K562 (cell line): Measurements from ENCODE around the gene KPTN.

Source experiments
- BCL6 ChIP-seq: fragments of 250-450 bp; sonication (Bioruptor Pico); IDR thresholded peaks from 2 replicates; pipeline ENCODE4 v1.4.0; 2020
- CHD1 ChIP-seq: fragments of 200-600 bp; sonication (generic); IDR thresholded peaks from one replicate; pipeline ENCODE4 v1.6.1; 2012; ENCODE audit warnings: mild to moderate bottlenecking, moderate library complexity, low read length, inconsistent platforms
- GTF3C2 ChIP-seq: IDR thresholded peaks from 3 replicates; pipeline ENCODE4 v1.6.1; 2011; ENCODE audit warnings: borderline replicate concordance, mild to moderate bottlenecking, moderate library complexity; ENCODE audit not compliant: insufficient read length; ENCODE audit errors: extremely low read depth
- JUNB ChIP-seq: fragments of 450-650 bp; formaldehyde crosslinking; conservative IDR thresholded peaks from 2 replicates; pipeline ENCODE4 v1.4.0; 2020; ENCODE audit warnings: mild to moderate bottlenecking
- MAFK ChIP-seq: IDR thresholded peaks from 2 replicates; pipeline ENCODE4 v1.6.1; 2011; ENCODE audit warnings: low read length, improper control_type of control experiment
- REST ChIP-seq, 2 experiments: fragments of 450-650 bp; formaldehyde crosslinking in 1 of 2; IDR thresholded peaks; 2 replicates each; pipeline versions ENCODE4 v1.4.0 to v1.6.1; 2014 to 2020; ENCODE audit warnings: mild to moderate bottlenecking in 2 of 2, borderline replicate concordance in 1 of 2, low read depth in 1 of 2
- TRIM24 ChIP-seq, 2 experiments: fragments of 450-650 bp; IDR thresholded peaks; 2 replicates each; pipeline ENCODE4 v1.6.1; 2016
- ZNF764 ChIP-seq: fragments of 250-450 bp; sonication (Bioruptor Pico); IDR thresholded peaks from 2 replicates; pipeline ENCODE4 v1.4.0; 2020; ENCODE audit warnings: low read depth, mild to moderate bottlenecking, moderate library complexity
- TF ChIP-seq, protein P1 (sequence below): sonication (generic); formaldehyde crosslinking; IDR thresholded peaks from 2 replicates; pipeline ENCODE4 v1.8.0; 2023; ENCODE audit warnings: missing genetic modification reagents, mild to moderate bottlenecking, borderline replicate concordance

DNA sequence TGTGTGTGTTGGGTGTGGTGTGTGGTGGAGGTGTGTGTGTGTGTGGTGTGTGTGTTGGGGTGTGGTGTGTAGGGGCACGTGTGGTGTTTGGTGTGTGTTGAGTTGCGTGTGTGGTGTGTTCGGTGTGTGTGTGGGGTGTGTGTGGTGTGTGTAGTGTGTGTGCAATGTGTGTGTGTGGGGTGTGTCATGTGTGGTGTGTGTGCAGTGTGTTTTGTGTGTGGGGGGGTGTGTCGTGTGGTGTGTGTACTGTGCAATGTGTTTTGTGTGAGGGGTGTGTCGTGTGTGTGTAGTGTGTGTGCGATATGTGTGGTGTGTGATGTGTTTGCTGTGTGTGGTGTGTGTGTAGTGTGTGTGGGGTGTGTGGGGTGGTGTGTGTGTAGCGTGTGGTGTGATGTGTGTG is 6.0 kb upstream of the KPTN start:
- TF ChIP-seq ZNF764 (CRISPR knock-in tag): no peak
- TF ChIP-seq REST (IDR thresholded peaks at IDR 0.05; ENCODE audit: borderline replicate concordance): no peak
- no peak for TF ChIP-seq REST (CRISPR knock-in tag; IDR thresholded peaks at IDR 0.05; ENCODE audit: low read depth)
- no peak for TF ChIP-seq BCL6 (CRISPR knock-in tag)
- no peak for TF ChIP-seq CHD1
- TF ChIP-seq JUNB (CRISPR knock-in tag): no peak
- TF ChIP-seq, protein P1, sequence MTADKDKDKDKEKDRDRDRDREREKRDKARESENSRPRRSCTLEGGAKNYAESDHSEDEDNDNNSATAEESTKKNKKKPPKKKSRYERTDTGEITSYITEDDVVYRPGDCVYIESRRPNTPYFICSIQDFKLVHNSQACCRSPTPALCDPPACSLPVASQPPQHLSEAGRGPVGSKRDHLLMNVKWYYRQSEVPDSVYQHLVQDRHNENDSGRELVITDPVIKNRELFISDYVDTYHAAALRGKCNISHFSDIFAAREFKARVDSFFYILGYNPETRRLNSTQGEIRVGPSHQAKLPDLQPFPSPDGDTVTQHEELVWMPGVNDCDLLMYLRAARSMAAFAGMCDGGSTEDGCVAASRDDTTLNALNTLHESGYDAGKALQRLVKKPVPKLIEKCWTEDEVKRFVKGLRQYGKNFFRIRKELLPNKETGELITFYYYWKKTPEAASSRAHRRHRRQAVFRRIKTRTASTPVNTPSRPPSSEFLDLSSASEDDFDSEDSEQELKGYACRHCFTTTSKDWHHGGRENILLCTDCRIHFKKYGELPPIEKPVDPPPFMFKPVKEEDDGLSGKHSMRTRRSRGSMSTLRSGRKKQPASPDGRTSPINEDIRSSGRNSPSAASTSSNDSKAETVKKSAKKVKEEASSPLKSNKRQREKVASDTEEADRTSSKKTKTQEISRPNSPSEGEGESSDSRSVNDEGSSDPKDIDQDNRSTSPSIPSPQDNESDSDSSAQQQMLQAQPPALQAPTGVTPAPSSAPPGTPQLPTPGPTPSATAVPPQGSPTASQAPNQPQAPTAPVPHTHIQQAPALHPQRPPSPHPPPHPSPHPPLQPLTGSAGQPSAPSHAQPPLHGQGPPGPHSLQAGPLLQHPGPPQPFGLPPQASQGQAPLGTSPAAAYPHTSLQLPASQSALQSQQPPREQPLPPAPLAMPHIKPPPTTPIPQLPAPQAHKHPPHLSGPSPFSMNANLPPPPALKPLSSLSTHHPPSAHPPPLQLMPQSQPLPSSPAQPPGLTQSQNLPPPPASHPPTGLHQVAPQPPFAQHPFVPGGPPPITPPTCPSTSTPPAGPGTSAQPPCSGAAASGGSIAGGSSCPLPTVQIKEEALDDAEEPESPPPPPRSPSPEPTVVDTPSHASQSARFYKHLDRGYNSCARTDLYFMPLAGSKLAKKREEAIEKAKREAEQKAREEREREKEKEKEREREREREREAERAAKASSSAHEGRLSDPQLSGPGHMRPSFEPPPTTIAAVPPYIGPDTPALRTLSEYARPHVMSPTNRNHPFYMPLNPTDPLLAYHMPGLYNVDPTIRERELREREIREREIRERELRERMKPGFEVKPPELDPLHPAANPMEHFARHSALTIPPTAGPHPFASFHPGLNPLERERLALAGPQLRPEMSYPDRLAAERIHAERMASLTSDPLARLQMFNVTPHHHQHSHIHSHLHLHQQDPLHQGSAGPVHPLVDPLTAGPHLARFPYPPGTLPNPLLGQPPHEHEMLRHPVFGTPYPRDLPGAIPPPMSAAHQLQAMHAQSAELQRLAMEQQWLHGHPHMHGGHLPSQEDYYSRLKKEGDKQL (CRISPR knock-in tag): no peak
- no peak for TF ChIP-seq MAFK
- TF ChIP-seq GTF3C2: no peak
- TF ChIP-seq TRIM24 (IDR thresholded peaks at IDR 0.05): no peak
